ENCODE results near the gene OCIAD1. TPM values are rescaled to one million over a fixed set of nuclear protein-coding genes. Genes with fewer than 3 reads are reported as not detected.

Gene OCIAD1
- total RNA-seq, 1 experiment from 2014 or later = 163 TPM

DNA sequence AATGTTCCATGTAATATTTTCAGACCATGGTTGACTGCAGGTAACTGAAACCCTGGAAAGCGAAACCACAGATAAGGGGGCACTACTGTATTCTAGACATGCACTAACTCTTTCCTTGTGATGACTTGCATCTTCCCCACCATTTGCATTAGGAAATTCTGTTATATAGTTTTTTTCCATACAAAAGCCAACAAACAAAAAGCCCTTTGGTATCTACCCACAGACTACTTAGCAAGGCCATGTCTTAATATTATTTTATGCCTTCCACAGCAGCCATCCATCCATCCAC lies 23.5 kb downstream of the OCIAD1 start:
- Histone ChIP-seq H3K9me3 (ENCODE audit: control insufficient read depth in 1 of 2, insufficient read depth in 1 of 2, low read depth in 1 of 2, low read length in 2 of 2) (no peaks in the 10 kb centered on the region), H3K4me3 (replicated peaks in 1 of 2; ENCODE audit: low read depth in 1 of 2, low read length in 2 of 2) (no peak overlapping the region), H3K4me1 (ENCODE audit: control insufficient read depth in 1 of 2, insufficient read depth in 2 of 2, low read length in 2 of 2) (no peaks in the 10 kb centered on the region), H3K27ac (ENCODE audit: low read depth, low read length) (no peak overlapping the region), H4K20me1 (ENCODE audit: insufficient read depth) (peaks cover 4% of the 10 kb centered on the region; the same call in 1 of the 2 replicates), H2AFZ (ENCODE audit: low read depth, low read length, poor library complexity, severe bottlenecking) (no peak overlapping the region), H3K9me2 (ENCODE audit: insufficient read depth) (no peaks in the 10 kb centered on the region), H3K4me2 (ENCODE audit: low read length) (no peak overlapping the region), H3K9ac (ENCODE audit: low read length) (no peak overlapping the region), H3K27me3 (ENCODE audit: insufficient read depth, low read length) (no peaks in the 10 kb centered on the region), H3K79me2 (ENCODE audit: insufficient read depth, low read length) (peaks cover 14% of the 10 kb centered on the region), H3K36me3 (ENCODE audit: control insufficient read depth in 1 of 2, insufficient read depth in 2 of 2, low read length in 2 of 2) (peaks cover 20 to 40% of the 10 kb centered on the region in 2 experiments)
- ChIA-PET RAD21 (ENCODE audit: low non-redundant PET in 1 of 2, low total read pairs in 2 of 2, uncharacterized antibody in 2 of 2, unreplicated experiment in 2 of 2) (no interaction called here), POLR2A (no interaction called here), CTCF (no interaction called here)
- DNase-seq (ENCODE audit: low read depth, low spot score) (no peak), ATAC-seq (no peak)
- intact Hi-C loops (cut with micrococcal nuclease) = loop anchor here (10.0 kb wide), 1 partner anchor 280 kb away; no protein-coding TSS in a partner anchor
- no TSS peak for BruUV-seq (replicated peaks)
- TF ChIP-seq FOSL1 (IDR thresholded peaks at IDR 0.05; ENCODE audit: low read depth) (no peak), POLR2A (IDR thresholded peaks at IDR 0.05; ENCODE audit: borderline replicate concordance, extremely low read depth, insufficient read depth, insufficient read length) (no peak), REST (IDR thresholded peaks at IDR 0.05; ENCODE audit: low read depth) (no peak), ELF1 (IDR thresholded peaks at IDR 0.05; ENCODE audit: borderline replicate concordance, low read depth) (no peak), ZNF274 (IDR thresholded peaks at IDR 0.05; ENCODE audit: low read depth, low read length) (no peak), YY1 (IDR thresholded peaks at IDR 0.05; ENCODE audit: extremely low read depth, insufficient replicate concordance, low read depth, low read length) (no peak), ZFX (IDR thresholded peaks at IDR 0.05) (no peak), CBX3 (IDR thresholded peaks at IDR 0.05; ENCODE audit: low read depth) (no peak)
- TF ChIP-seq, protein P1, sequence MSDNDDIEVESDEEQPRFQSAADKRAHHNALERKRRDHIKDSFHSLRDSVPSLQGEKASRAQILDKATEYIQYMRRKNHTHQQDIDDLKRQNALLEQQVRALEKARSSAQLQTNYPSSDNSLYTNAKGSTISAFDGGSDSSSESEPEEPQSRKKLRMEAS (IDR thresholded peaks at IDR 0.05) = no peak

Data from HCT116 (cell line).